WTC11 (cell line): Measurements from ENCODE around the gene PIGQ. TPM values are rescaled to one million over a fixed set of nuclear protein-coding genes. Genes with fewer than 3 reads are reported as not detected.

Source experiments
- ATAC-seq: fragments of 200-7000 bp; cut with Tn5 transposase; 2 replicates; pipeline ENCODE4 v1.10.0; 2021; ENCODE audit warnings: mild to moderate bottlenecking, moderate library complexity
- CTCF ChIA-PET: fragments of 300-600 bp; sonication (Branson Sonifier 250); formaldehyde crosslinking; loops from one replicate; lab custom pipeline; 2021; ENCODE audit warnings: antibody characterized with exemption; lab: Charles Lee
- POLR2A ChIA-PET: fragments of 350-600 bp; sonication (Branson Sonifier 250); formaldehyde crosslinking; loops from one replicate; lab custom pipeline; 2021; ENCODE audit warnings: antibody characterized with exemption; lab: Charles Lee
- DNase-seq: peaks from one replicate; pipeline ENCODE4 v3.0.0; 2021; ENCODE audit warnings: low spot score
- H3K27ac Mint-ChIP-seq: 2 replicates; pipeline ENCODE4 v1.8.0; 2021; ENCODE audit warnings: mixed read lengths
- H3K27me3 Mint-ChIP-seq: 2 replicates; pipeline ENCODE4 v1.8.0; 2021; ENCODE audit warnings: low read depth, mild to moderate bottlenecking, moderate library complexity, mixed read lengths
- H3K36me3 Mint-ChIP-seq: 2 replicates; pipeline ENCODE4 v1.8.0; 2021; ENCODE audit warnings: mixed read lengths
- H3K4me1 Mint-ChIP-seq: 2 replicates; pipeline ENCODE4 v1.8.0; 2022; ENCODE audit warnings: mixed read lengths
- H3K4me3 Mint-ChIP-seq: 2 replicates; pipeline ENCODE4 v1.8.0; 2021; ENCODE audit warnings: mild to moderate bottlenecking, moderate library complexity, mixed read lengths
- H3K9me3 Mint-ChIP-seq: 2 replicates; pipeline ENCODE4 v1.8.0; 2021; ENCODE audit warnings: mixed read lengths
- AR ChIP-seq: fragments of 250-450 bp; sonication (Bioruptor Pico); IDR thresholded peaks from 2 replicates; pipeline ENCODE4 v1.9.0; 2021; ENCODE audit warnings: mild to moderate bottlenecking
- CBFB ChIP-seq: sonication (generic); formaldehyde crosslinking; IDR thresholded peaks from 2 replicates; pipeline ENCODE4 v1.8.1; 2022; ENCODE audit warnings: mild to moderate bottlenecking, low read depth, missing genetic modification reagents
- E2F1 ChIP-seq: sonication (generic); formaldehyde crosslinking; IDR thresholded peaks from 2 replicates; pipeline ENCODE4 v1.8.0; 2022; ENCODE audit warnings: mild to moderate bottlenecking, missing genetic modification reagents
- ELF4 ChIP-seq: sonication (generic); formaldehyde crosslinking; IDR thresholded peaks from 2 replicates; pipeline ENCODE4 v1.8.1; 2022; ENCODE audit warnings: low read depth, mild to moderate bottlenecking, moderate library complexity, missing genetic modification reagents
- FOXP4 ChIP-seq: sonication (generic); formaldehyde crosslinking; IDR thresholded peaks from 2 replicates; pipeline ENCODE4 v1.8.0; 2022; ENCODE audit warnings: mild to moderate bottlenecking, missing genetic modification reagents
- GABPB1 ChIP-seq: sonication (generic); formaldehyde crosslinking; IDR thresholded peaks from 2 replicates; pipeline ENCODE4 v1.8.1; 2023; ENCODE audit warnings: mild to moderate bottlenecking, missing genetic modification reagents
- JAZF1 ChIP-seq: fragments of 250-450 bp; sonication (Bioruptor Pico); IDR thresholded peaks from 2 replicates; pipeline ENCODE4 v1.9.0; 2021; ENCODE audit warnings: moderate library complexity, mild to moderate bottlenecking, inconsistent platforms
- MAX ChIP-seq: sonication (generic); formaldehyde crosslinking; IDR thresholded peaks from 2 replicates; pipeline ENCODE4 v1.8.0; 2022; ENCODE audit warnings: mild to moderate bottlenecking, missing genetic modification reagents
- MYBL2 ChIP-seq: sonication (generic); formaldehyde crosslinking; IDR thresholded peaks from 2 replicates; pipeline ENCODE4 v1.8.1; 2023; ENCODE audit warnings: mild to moderate bottlenecking, moderate library complexity, missing genetic modification reagents
- NR3C1 ChIP-seq: sonication (generic); formaldehyde crosslinking; conservative IDR thresholded peaks from 2 replicates; pipeline ENCODE4 v1.8.1; 2023; ENCODE audit warnings: low read depth, mild to moderate bottlenecking, missing genetic modification reagents
- PREB ChIP-seq: sonication (generic); formaldehyde crosslinking; IDR thresholded peaks from 2 replicates; pipeline ENCODE4 v1.8.1; 2022; ENCODE audit warnings: mild to moderate bottlenecking, missing genetic modification reagents, moderate library complexity, borderline replicate concordance
- RORB ChIP-seq: fragments of 250-450 bp; sonication (Bioruptor Pico); IDR thresholded peaks from 2 replicates; pipeline ENCODE4 v1.9.0; 2021; ENCODE audit warnings: mild to moderate bottlenecking
- SMAD4 ChIP-seq: sonication (generic); formaldehyde crosslinking; IDR thresholded peaks from 2 replicates; pipeline ENCODE4 v1.8.0; 2022; ENCODE audit warnings: mild to moderate bottlenecking, missing genetic modification reagents
- TP53 ChIP-seq: sonication (generic); formaldehyde crosslinking; IDR thresholded peaks from 2 replicates; pipeline ENCODE4 v1.8.1; 2023; ENCODE audit warnings: mild to moderate bottlenecking, missing genetic modification reagents
- USF2 ChIP-seq: sonication (generic); formaldehyde crosslinking; IDR thresholded peaks from 2 replicates; pipeline ENCODE4 v1.8.1; 2023; ENCODE audit warnings: mild to moderate bottlenecking, missing genetic modification reagents, moderate library complexity
- ZBTB21 ChIP-seq: sonication (generic); formaldehyde crosslinking; IDR thresholded peaks from 2 replicates; pipeline ENCODE4 v1.8.1; 2023; ENCODE audit warnings: mild to moderate bottlenecking, missing genetic modification reagents, borderline replicate concordance
- total RNA-seq: library from RNA; stranded (reverse); gene quantifications from 3 replicates; pipeline ENCODE4 v1.2.3, GENCODE V29; 2021

PIGQ gene
- total RNA-seq, 1 experiment from 2014 or later = 63.7 TPM

GRCh38 chr16:540645-541340 lies 29.0 kb upstream of the PIGQ start:
- H3K4me1 Mint-ChIP-seq = no peaks in the 10 kb centered on the region
- TF ChIP-seq MAX = no peak
- no peak for TF ChIP-seq TP53 (CRISPR knock-in tag)
- no peak for TF ChIP-seq SMAD4
- no peak for TF ChIP-seq CBFB (CRISPR knock-in tag)
- no peak for TF ChIP-seq PREB
- TF ChIP-seq ZBTB21 = no peak
- TF ChIP-seq RORB (CRISPR knock-in tag) = no peak
- no peak for TF ChIP-seq MYBL2 (CRISPR knock-in tag)
- no peak for TF ChIP-seq AR
- TF ChIP-seq USF2 (CRISPR knock-in tag) = no peak
- no peak for TF ChIP-seq GABPB1 (CRISPR knock-in tag)
- TF ChIP-seq FOXP4 (CRISPR knock-in tag) = no peak
- no peak for TF ChIP-seq ELF4 (CRISPR knock-in tag)
- TF ChIP-seq NR3C1 (CRISPR knock-in tag) = no peak
- no peak for TF ChIP-seq JAZF1
- TF ChIP-seq, all 79 proteins: peak for 0
- no peaks in the 10 kb centered on the region for H3K9me3 Mint-ChIP-seq
- H3K27me3 Mint-ChIP-seq = no peaks in the 10 kb centered on the region
- CTCF ChIA-PET = interaction anchor here (1.0 to 2.4 kb wide), 5 partner anchors 9 to 60 kb away, joined by 3 to 7 read pairs (median 4); no protein-coding TSS in a partner anchor
- no peak overlapping the region for H3K4me3 Mint-ChIP-seq
- POLR2A ChIA-PET = no interaction called here
- ATAC-seq (no peak), DNase-seq (no peak)
- H3K36me3 Mint-ChIP-seq = peaks cover 3% of the 10 kb centered on the region; the same call in 1 of the 2 replicates
- no peak overlapping the region for H3K27ac Mint-ChIP-seq

- Mint-ChIP-seq H3K36me3 (no peaks in the 10 kb centered on the region), H3K4me3 (no peak overlapping the region), H3K27ac (no peak overlapping the region), H3K27me3 (no peaks in the 10 kb centered on the region), H3K4me1 (no peaks in the 10 kb centered on the region), H3K9me3 (no peaks in the 10 kb centered on the region)
- CTCF ChIA-PET = interaction anchor here (0.7 to 1.8 kb wide), 7 partner anchors 15 to 132 kb away, joined by 3 to 8 read pairs (median 4); partner anchors contain the start of gene RHBDL1
- TF ChIP-seq E2F1 (CRISPR knock-in tag) (no peak), GABPB1 (CRISPR knock-in tag) (peak; percentile 42; the same call in 1 of the 2 replicates), FOXP4 (CRISPR knock-in tag) (no peak)
- DNase-seq (no peak), ATAC-seq (no peak)
- POLR2A ChIA-PET = no interaction called here
Observed at GRCh38 chr16:543301-544164, 26.2 kb upstream of the PIGQ start.
